Stimulated activated CD4-positive, alpha-beta T cell treated with anti-CD3 and anti-CD28 coated beads, Interleukin-4, amount 100 ng/mL, for 48 hours (primary cell): ENCODE results near the gene KIF1C.

Source experiments
- DNase-seq, 2 donors: peaks; one replicate each; pipeline ENCODE4 v3.0.0-alpha.2; 2020; ENCODE audit warnings: low read depth in 2 of 2

Gene KIF1C

GRCh38 chr17:4997302-4998026 lies at the start of gene KIF1C, which contains the start of gene INCA1:
Gene KIF1C, plus strand, starts transcription at chr17:4997950. Its CDS starts 2,297 bp downstream, at chr17:5000247.
Gene INCA1, minus strand, starts transcription at chr17:4997522. Its CDS starts 3,085 bp downstream, at chr17:4994437.
- peak; percentile 86 to 87 for DNase-seq

DNA sequence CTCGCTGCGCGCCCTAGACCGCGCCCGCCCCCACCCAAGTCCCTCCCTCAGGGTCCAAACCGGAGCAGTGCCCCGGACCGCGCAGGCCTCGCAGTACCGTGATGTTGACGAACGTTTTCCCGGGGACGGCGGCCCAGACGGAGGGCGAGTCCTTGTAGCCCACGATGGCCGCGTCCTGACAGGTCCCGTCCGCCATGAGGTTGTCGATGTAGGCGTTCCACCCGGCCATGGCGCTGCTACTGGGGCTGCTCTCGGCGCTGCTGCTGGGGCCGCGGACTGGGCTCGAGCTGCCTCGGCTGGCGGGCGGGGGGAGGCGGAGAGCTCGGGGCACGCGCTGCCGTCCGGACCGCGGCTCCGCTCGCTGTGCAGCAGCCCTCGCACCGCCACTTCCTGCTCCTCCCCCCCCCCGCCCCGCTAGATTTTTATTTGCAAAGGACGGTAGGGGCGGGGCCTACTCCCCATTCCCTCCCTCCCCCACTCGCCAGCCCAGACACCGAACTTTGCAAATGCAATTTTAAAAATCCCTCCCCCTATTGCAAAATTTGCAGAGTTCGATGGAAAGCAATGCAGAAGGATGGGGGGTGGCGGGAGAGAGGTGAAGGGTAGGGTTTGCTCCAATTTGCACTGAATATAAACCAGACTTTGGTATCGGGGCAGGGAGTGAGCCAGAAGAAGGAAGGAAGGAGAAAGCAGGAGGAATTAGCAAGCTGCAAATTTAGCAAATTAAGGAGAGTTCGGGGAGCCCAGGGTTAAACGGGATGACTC lies 49.4 kb upstream of the KIF1C start, which contains the start of gene PFN1:
PFN1 (minus strand) TSS at position 365 of the 765 bp plus-strand sequence; CDS start at position 229, 136 bp downstream.
- peak; percentile 85 to 88 for DNase-seq

GRCh38 chr17:4948931-4949320 lies 48.8 kb upstream of the KIF1C start:
- peak; percentile 60 to 74 for DNase-seq

DNA sequence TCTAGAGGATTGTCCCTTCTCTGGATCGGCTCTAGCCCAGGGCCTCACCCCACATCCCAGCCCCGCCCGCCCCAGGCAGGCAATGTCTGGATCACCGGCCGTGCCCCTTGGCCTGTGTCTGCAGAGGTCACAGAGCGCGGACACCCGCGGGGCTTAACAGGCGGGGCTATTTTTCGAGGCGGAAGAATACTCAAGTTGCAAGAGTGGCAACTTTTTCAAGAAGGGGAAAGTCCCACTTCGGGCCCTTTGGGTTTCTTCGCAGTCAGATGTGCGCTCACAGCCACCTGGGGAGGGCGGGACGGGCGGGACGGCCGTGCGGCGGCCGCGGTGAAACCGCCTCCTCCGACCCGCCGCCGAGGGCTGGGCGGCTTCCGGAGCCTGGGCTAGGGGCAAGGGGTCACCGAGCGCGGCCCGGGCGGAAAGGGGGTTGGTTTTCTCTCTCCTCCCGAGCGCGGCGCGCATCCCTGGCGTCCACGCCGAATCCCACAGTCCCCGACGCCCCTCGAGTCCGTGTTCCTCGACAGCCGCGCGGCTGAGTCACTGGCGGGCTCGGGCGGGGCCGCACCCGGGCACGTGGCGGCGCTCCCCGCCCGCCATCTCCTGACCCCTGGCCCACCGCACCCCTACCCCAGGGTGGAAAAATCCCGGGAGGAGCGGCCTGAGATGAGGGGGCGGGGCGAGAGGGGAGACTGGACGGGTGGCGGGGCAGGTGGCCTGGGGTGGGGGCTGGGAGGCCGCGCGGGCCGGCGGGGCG lies 48.3 kb upstream of the KIF1C start:
- peak; percentile 60 to 73 for DNase-seq

- DNase-seq = peak in 1 of 2 donors; percentile 34
Observed at GRCh38 chr17:4950075-4950745, 47.5 kb upstream of the KIF1C start.

DNA sequence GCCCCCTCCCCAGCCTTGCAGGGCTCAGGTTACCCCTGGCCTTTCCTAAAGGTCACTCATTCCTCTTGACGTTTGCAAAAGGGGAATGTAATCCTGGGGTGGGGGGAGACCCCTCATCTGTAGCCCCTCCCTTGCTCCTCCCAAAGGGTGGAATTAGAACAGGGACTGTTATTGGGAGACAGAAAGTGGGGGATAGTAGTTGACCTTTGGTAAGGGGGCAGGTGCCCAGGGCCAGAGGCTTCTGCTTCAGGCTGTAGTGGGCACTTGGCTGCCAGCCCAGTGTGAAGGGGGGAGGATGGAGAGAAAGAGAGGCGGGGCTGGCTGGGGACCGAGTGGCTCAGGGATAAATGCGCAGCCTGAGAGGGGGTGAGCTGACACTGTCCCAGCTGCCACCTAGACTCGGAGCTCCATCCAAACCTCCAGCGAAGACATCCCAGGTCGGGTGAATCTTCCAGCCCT lies 47.0 kb upstream of the KIF1C start, which contains the start of gene ENO3:
ENO3 (plus strand) TSS at position 374 of the 459 bp plus-strand sequence. CDS start 711 bp downstream, outside the sequence.
- no peak for DNase-seq

- no peak for DNase-seq
Observed at GRCh38 chr17:4951486-4951885, 46.3 kb upstream of the KIF1C start.

DNA sequence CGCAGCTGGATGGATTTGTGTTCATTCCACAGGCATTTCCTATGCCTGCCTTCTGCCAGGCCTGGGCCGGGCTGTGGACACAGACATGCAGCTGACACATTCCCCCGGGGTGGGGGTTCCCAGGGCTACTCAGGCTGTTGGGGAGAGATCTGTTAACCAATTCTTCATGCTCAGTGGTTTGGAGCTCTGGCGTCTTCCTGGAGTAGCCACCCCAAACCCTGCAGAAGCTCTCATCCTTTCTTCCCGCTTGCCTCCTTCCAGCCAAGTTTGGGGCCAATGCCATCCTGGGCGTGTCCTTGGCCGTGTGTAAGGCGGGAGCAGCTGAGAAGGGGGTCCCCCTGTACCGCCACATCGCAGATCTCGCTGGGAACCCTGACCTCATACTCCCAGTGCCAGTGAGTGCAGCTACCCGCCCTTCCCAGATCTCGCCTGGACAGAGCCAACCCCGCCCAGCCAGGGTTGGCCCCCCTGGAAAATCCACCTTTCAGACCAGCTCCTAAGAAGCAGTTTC lies 44.2 kb upstream of the KIF1C start:
- DNase-seq = no peak

DNA sequence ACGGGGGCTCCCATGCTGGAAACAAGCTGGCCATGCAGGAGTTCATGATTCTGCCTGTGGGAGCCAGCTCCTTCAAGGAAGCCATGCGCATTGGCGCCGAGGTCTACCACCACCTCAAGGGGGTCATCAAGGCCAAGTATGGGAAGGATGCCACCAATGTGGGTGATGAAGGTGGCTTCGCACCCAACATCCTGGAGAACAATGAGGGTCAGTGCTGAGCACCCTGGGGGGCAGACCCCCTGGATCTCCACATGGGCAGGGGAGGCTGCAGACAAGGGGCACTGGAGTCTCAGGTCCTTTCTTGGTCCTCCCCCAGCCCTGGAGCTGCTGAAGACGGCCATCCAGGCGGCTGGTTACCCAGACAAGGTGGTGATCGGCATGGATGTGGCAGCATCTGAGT lies 42.7 kb upstream of the KIF1C start:
- no peak for DNase-seq

DNA sequence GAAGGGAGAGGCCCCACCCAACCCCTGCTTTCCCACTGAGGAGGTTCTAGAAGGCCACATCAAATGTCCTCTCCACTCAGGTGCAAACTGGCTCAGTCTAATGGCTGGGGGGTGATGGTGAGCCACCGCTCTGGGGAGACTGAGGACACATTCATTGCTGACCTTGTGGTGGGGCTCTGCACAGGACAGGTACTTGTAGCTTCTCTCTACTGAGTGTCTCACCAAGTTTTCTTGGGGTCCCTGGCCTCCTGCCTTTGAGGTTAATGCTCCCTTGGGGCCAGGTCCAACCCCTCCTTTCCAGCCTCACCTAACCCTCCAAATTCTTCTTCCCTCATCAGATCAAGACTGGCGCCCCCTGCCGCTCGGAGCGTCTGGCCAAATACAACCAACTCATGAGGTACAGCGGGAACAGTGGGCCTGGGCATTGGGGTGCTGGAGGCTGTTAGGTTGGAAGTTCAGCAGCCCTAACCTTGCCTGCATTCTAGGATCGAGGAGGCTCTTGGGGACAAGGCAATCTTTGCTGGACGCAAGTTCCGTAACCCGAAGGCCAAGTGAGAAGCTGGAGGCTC lies 41.2 kb upstream of the KIF1C start:
- DNase-seq = peak in 1 of 2 donors; percentile 50

DNA sequence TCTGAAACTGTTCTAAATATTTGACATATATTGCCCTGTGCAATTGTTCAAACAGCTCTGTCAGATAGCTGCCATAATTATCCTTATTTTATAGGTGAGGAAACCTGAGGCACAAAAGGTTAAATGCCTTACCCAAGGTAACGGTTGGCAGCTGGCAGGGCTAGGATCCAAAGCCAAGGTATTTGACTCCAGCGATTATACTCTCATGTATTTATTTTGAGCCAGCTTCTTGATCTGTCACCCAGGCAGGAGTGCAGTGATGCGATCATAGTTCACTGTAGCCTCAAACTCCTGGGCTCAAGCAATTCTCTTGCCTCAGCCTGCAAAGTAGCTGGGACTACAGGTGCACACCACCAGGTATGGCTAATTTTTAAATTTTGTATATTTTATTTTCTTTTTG lies 39.6 kb upstream of the KIF1C start:
- no peak for DNase-seq

DNA sequence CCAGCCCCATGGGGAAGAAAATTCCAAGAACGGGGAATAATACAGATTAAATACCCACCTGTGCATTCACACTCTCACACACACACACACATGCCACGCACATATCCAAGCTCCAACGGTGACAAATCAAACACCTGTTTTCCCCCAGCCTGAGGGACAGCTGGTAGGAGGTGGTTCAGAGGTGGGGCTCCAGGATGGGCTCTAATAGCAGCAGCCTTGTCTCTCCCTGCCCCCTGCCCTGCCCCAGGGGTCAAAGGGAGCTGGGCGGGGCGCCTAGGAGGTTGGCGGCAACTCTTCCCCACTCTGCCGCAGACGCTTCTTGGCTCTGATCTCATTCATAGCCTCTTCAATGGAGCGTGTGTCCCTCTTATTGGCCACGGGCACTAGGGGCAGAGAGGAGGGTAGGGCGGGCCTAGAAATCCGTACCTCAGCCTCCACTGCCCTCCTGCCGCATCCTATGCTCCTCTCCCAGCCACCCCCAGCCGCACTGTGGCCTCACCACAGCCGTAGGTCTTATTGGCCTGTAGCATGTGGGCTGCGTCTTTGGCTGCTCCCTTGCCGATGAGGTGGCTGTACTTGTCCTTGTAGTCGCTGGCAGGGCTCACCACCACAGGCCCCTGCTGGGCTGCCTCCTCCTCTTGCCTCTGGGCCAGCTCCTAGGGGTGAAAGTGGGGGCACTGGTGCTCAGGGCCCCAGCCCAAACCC lies 38.3 kb upstream of the KIF1C start:
- DNase-seq = no peak

DNA sequence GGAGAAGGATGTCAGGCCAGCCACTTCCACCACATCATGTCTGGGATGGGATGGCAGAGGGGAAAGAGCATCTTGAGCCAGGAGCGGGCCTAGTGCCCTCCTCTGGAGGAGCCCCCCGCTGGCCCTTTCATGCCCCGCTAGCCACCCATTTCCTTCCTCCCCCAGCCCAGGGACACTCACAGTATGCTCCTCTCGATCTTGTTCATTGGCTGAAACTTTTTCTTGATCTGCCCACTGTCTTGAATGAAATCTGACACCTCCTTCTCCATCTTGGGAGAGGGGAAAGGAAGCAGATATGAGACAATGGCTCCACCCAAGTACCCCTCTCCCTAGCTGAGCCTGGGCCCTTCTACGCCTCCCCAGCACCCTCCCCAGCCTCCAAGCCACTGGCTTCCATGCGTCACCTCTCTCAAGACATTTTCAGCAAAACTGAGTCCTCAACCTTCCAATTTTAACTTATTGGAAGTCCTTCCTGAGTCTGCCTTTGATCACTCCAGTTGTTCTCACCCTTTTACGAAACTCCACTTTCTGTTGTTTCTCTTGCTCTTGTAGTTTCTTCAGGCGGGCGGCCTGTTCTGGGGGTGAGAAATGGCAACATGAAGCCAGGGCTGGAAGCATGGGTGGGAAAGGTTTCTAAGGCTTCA lies 37.3 kb upstream of the KIF1C start:
- no peak for DNase-seq

- no peak for DNase-seq
Observed at GRCh38 chr17:4965311-4965986, 32.3 kb upstream of the KIF1C start.

DNA sequence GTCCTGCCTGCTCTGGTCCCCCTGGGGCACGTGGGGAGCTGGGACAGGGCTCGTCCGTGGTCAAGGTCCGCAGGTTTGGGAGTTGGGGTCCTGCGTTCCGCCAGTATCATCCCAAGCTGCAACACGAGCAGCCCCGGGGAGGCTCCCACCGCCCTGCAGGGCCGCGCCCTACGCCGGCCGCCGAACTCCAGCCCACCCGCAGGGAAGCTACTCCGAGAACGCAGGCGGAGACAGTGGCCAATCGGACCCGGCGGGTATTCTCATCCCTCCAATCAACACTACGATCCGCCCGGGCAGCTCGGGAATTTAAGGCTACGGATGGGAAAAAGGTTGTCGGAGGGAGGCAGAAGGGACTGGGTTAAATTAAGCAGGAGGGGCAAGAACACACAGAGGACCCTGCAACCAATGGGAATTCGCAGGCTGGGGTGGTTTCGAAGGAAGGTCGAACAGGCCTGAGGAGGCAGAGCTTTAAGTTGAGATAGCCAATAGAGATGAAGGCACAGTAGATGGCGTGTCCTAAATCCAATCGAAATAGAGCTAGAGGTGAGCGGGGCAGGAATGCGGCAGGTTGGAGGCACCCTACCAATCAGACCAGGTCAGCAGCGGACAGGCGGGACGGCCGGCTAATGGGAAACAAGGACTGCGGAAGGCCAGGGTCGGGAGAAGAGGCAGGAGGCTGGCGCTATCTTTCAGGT lies 30.8 kb upstream of the KIF1C start:
- DNase-seq = peak; percentile 77 to 93

DNA sequence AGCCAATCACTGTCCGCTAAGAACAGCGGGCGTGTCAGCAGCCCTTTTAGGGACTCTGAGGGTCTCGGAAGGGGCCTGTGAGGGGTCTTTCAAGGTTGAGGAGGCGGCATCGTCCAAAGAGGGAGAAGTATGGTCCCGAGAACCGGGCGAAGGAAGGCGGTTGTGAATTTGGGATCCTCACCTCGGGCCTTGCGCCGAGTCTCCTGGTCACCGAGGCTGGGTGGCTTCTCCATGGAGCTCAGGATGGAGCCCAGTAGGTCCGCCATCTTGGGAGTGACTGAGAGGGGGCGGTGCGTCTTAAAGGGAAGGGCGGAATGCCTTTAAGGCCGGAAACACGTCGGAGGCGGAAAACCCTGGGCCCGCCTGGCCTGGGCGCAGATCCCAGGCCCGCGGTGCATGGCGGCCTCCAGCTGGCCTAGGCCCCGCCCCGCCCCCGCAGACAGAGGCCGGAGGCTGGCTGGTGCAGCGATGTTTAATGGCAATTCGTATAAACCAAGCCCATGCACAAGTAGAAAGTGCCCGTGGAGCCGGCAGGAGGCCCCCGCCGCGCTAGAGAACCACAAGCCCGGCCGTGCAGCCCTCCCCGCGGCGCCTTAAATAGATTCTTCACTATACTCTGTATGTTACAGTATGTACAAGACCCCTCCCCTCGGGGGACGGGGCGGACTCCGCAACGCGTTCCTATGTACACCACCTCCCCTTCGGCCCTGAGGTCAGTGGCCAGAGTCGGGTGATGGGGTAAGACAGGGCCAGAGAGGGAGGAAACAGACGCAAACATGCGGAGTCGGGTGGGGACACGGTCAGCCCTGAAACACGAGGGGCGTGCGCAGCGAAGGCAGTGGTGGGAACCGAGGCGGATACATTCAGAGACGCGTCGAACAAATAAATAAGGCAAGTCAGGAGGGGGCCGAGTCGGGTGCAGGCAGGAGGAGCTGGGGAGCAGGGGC lies 29.9 kb upstream of the KIF1C start, which contains the start of gene SPAG7:
SPAG7 (minus strand) TSS at position 279 of the 947 bp plus-strand sequence; CDS start at position 266, 13 bp downstream.
- peak; percentile 87 to 90 for DNase-seq

GRCh38 chr17:4968486-4969046 lies 29.2 kb upstream of the KIF1C start:
- peak; percentile 16 to 38 for DNase-seq
